K562 (cell line): ENCODE data around the gene ACAP2. TPM values are rescaled to one million over a fixed set of nuclear protein-coding genes. Genes with fewer than 3 reads are reported as not detected.
A peak's percentile ranks its signal among the peaks of the same experiment; 100 is the strongest.

Experiments
- CBX3 ChIP-seq, 2 experiments: IDR thresholded peaks; 1 replicate in 1 of 2; 2 replicates in 1 of 2; pipeline ENCODE4 v1.6.1; 2012; ENCODE audit warnings: inconsistent platforms in 2 of 2, low read length in 2 of 2, borderline replicate concordance in 1 of 2, control low read depth in 1 of 2
- CTBP1 ChIP-seq: fragments of 450-650 bp; IDR thresholded peaks from 2 replicates; pipeline ENCODE4 v1.6.1; 2016; ENCODE audit warnings: borderline replicate concordance
- GTF2F1 ChIP-seq: IDR thresholded peaks from 2 replicates; pipeline ENCODE4 v1.6.1; 2011; ENCODE audit warnings: low read depth, low read length, improper control_type of control experiment
- IFI16 ChIP-seq: fragments of 250-450 bp; sonication (Bioruptor Pico); IDR thresholded peaks from 2 replicates; pipeline ENCODE4 v2.1.2; 2022; ENCODE audit warnings: mild to moderate bottlenecking, inconsistent platforms
- LCOR ChIP-seq: sonication (generic); formaldehyde crosslinking; IDR thresholded peaks from 2 replicates; pipeline ENCODE4 v1.8.0; 2022; ENCODE audit warnings: mild to moderate bottlenecking, missing genetic modification reagents
- NELFE ChIP-seq: IDR thresholded peaks from 2 replicates; pipeline ENCODE4 v1.6.1; 2011; ENCODE audit warnings: mild to moderate bottlenecking; ENCODE audit not compliant: insufficient read depth, insufficient read length
- POLR3A ChIP-seq: IDR thresholded peaks from 2 replicates; pipeline ENCODE4 v1.6.1; 2011; ENCODE audit warnings: borderline replicate concordance, mild to moderate bottlenecking, moderate library complexity; ENCODE audit not compliant: insufficient read length, insufficient read depth; ENCODE audit errors: extremely low read depth
- PTBP1 ChIP-seq: fragments of 200-400 bp; formaldehyde crosslinking; IDR thresholded peaks from 2 replicates; pipeline ENCODE4 v1.6.1; 2017; ENCODE audit warnings: low read depth, low read length
- RAD51 ChIP-seq: fragments of 450-650 bp; IDR thresholded peaks from 2 replicates; pipeline ENCODE4 v1.7.1; 2016; ENCODE audit warnings: low read depth, mild to moderate bottlenecking, borderline replicate concordance
- SMARCC2 ChIP-seq: fragments of 450-650 bp; IDR thresholded peaks from 2 replicates; pipeline ENCODE4 v1.6.1; 2017; ENCODE audit warnings: antibody characterized with exemption, moderate library complexity, mild to moderate bottlenecking, low read depth
- XRCC5 ChIP-seq: fragments of 200-400 bp; formaldehyde crosslinking; IDR thresholded peaks from 2 replicates; pipeline ENCODE4 v1.6.1; 2017; ENCODE audit warnings: low read depth, mild to moderate bottlenecking, low read length
- ZNF764 ChIP-seq: fragments of 250-450 bp; sonication (Bioruptor Pico); IDR thresholded peaks from 2 replicates; pipeline ENCODE4 v1.4.0; 2020; ENCODE audit warnings: low read depth, mild to moderate bottlenecking, moderate library complexity
- polyA plus RNA-seq, 8 experiments: library from polyadenylated mRNA; depleted of rRNA in 4 of 8; stranded (reverse) in 5 of 8; unstranded in 3 of 8; fragments of >200 nt; fragmentation: Nextera tagmentation in 2 of 8; fragmentation: Illumina TruSeq in 1 of 8; extraction: Ambion mirVana in 2 of 8; extraction: Trizol in 1 of 8; gene quantifications; 2 replicates each; pipeline versions ENCODE4 v1.2.1 to v1.2.3, GENCODE V29; 2011 to 2014; ENCODE audit warnings: inconsistent platforms in 1 of 8, missing spikeins in 1 of 8
- total RNA-seq, 7 experiments: library from RNA; depleted of rRNA in 6 of 7; stranded (reverse); fragments of >200 nt in 6 of 7; fragmentation: Illumina TruSeq in 2 of 7; extraction: Trizol in 2 of 7; gene quantifications; 2 replicates each; pipeline versions ENCODE4 v1.2.1 to v1.2.3, GENCODE V29; 2011 to 2021; ENCODE audit warnings: low replicate concordance in 1 of 7
- TF ChIP-seq, protein P1 (sequence below), 2 experiments: fragments of 450-650 bp; IDR thresholded peaks; 2 replicates each; pipeline ENCODE4 v1.6.1; 2018; ENCODE audit warnings: mild to moderate bottlenecking in 2 of 2, low read depth in 1 of 2; ENCODE audit not compliant: partially characterized antibody in 2 of 2
- TF ChIP-seq, protein P2 (sequence below): sonication (generic); formaldehyde crosslinking; IDR thresholded peaks from 2 replicates; pipeline ENCODE4 v1.8.0; 2022; ENCODE audit warnings: missing genetic modification reagents, mild to moderate bottlenecking, borderline replicate concordance
- TF ChIP-seq, protein P3 (sequence below): fragments of 250-450 bp; sonication (Bioruptor Pico); IDR thresholded peaks from 2 replicates; pipeline ENCODE4 v1.5.0; 2020; ENCODE audit warnings: mild to moderate bottlenecking, borderline replicate concordance

Gene ACAP2
- total and polyA plus RNA-seq, 9 of the 15 experiments (the other 6 are each of a cell fraction or from before 2014, with no cell fraction given), result 10.6 to 52.7 (median 34.4) TPM

DNA sequence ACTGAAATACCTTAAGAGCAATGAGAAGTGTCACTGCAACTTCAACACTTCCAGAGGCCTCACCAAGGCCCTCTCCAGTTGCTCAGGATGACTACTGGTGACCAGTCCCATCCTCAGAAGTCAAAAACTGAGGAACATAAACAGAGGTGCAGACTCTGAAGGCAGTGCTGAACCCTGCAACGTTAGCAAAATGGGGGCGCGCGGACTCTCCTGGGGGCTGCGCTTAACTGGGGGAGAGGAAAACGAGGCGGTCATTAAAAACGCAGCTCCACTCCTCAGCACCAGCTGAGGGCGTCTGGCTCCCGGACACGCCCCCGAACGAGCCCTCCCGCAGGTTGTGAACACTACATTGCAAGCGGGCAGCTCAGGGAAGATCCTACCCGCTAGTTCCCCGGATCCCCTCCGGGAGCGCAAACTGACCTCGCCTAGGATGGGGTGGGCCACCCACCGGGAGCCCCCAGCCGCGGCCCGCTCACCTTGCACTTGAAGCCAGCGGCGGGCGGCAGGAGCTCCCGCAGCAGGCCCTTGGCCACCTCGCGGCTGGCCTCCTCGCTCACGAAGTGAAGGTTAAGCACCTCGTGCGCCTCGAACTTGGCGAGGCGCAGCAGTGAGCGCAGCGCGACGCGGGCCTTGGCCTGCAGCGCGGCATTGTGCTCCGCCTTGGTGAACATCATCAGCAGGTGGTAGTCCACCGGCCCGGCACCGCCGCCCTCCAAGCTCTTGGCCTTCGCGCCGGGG, 172.6 kb downstream of the ACAP2 start (continued):
- TF ChIP-seq ZNF764 (CRISPR knock-in tag) (no peak), GTF2F1 (no peak), LCOR (CRISPR knock-in tag) (no peak), XRCC5 (no peak), IFI16 (CRISPR knock-in tag) (no peak), POLR3A (no peak), CBX3 (IDR thresholded peaks at IDR 0.05; ENCODE audit: borderline replicate concordance in 1 of 2, low read length in 2 of 2) (no peak), RAD51 (no peak), PTBP1 (no peak), SMARCC2 (no peak), CTBP1 (peak; percentile 2; the same call in 1 of the 2 replicates), NELFE (no peak)
- TF ChIP-seq, protein P1, sequence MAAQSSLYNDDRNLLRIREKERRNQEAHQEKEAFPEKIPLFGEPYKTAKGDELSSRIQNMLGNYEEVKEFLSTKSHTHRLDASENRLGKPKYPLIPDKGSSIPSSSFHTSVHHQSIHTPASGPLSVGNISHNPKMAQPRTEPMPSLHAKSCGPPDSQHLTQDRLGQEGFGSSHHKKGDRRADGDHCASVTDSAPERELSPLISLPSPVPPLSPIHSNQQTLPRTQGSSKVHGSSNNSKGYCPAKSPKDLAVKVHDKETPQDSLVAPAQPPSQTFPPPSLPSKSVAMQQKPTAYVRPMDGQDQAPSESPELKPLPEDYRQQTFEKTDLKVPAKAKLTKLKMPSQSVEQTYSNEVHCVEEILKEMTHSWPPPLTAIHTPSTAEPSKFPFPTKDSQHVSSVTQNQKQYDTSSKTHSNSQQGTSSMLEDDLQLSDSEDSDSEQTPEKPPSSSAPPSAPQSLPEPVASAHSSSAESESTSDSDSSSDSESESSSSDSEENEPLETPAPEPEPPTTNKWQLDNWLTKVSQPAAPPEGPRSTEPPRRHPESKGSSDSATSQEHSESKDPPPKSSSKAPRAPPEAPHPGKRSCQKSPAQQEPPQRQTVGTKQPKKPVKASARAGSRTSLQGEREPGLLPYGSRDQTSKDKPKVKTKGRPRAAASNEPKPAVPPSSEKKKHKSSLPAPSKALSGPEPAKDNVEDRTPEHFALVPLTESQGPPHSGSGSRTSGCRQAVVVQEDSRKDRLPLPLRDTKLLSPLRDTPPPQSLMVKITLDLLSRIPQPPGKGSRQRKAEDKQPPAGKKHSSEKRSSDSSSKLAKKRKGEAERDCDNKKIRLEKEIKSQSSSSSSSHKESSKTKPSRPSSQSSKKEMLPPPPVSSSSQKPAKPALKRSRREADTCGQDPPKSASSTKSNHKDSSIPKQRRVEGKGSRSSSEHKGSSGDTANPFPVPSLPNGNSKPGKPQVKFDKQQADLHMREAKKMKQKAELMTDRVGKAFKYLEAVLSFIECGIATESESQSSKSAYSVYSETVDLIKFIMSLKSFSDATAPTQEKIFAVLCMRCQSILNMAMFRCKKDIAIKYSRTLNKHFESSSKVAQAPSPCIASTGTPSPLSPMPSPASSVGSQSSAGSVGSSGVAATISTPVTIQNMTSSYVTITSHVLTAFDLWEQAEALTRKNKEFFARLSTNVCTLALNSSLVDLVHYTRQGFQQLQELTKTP (IDR thresholded peaks at IDR 0.05; ENCODE audit: low read depth in 1 of 2, partially characterized antibody in 2 of 2), result no peak
- TF ChIP-seq, protein P2, sequence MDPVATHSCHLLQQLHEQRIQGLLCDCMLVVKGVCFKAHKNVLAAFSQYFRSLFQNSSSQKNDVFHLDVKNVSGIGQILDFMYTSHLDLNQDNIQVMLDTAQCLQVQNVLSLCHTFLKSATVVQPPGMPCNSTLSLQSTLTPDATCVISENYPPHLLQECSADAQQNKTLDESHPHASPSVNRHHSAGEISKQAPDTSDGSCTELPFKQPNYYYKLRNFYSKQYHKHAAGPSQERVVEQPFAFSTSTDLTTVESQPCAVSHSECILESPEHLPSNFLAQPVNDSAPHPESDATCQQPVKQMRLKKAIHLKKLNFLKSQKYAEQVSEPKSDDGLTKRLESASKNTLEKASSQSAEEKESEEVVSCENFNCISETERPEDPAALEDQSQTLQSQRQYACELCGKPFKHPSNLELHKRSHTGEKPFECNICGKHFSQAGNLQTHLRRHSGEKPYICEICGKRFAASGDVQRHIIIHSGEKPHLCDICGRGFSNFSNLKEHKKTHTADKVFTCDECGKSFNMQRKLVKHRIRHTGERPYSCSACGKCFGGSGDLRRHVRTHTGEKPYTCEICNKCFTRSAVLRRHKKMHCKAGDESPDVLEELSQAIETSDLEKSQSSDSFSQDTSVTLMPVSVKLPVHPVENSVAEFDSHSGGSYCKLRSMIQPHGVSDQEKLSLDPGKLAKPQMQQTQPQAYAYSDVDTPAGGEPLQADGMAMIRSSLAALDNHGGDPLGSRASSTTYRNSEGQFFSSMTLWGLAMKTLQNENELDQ (CRISPR knock-in tag), result no peak
- TF ChIP-seq, protein P3, sequence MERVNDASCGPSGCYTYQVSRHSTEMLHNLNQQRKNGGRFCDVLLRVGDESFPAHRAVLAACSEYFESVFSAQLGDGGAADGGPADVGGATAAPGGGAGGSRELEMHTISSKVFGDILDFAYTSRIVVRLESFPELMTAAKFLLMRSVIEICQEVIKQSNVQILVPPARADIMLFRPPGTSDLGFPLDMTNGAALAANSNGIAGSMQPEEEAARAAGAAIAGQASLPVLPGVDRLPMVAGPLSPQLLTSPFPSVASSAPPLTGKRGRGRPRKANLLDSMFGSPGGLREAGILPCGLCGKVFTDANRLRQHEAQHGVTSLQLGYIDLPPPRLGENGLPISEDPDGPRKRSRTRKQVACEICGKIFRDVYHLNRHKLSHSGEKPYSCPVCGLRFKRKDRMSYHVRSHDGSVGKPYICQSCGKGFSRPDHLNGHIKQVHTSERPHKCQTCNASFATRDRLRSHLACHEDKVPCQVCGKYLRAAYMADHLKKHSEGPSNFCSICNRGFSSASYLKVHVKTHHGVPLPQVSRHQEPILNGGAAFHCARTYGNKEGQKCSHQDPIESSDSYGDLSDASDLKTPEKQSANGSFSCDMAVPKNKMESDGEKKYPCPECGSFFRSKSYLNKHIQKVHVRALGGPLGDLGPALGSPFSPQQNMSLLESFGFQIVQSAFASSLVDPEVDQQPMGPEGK (CRISPR knock-in tag), result no peak
